Middle frontal gyrus (tissue), 1 donor: ENCODE results near the gene TSPYL4.

Source experiments
- DNase-seq: peaks from one replicate; pipeline ENCODE4 v3.0.0-alpha.2; 2015; ENCODE audit warnings: low spot score; ENCODE audit errors: extremely low spot score

The TSPYL4 gene

GRCh38 chr6:116271149-116271708, 17.4 kb upstream of the TSPYL4 start:
- no peak for DNase-seq

- no peak for DNase-seq
Observed at GRCh38 chr6:116268589-116269293, 14.9 kb upstream of the TSPYL4 start.

GRCh38 chr6:116267836-116268588, 14.1 kb upstream of the TSPYL4 start:
- no peak for DNase-seq

GRCh38 chr6:116266803-116267202, 12.9 kb upstream of the TSPYL4 start:
- DNase-seq: no peak

GRCh38 chr6:116265041-116265829, 11.4 kb upstream of the TSPYL4 start:
- no peak for DNase-seq

- no peak for DNase-seq
Observed at GRCh38 chr6:116263353-116263752, 9.5 kb upstream of the TSPYL4 start.

GRCh38 chr6:116258520-116258919, 4.6 kb upstream of the TSPYL4 start:
- no peak for DNase-seq

GRCh38 chr6:116256694-116257093, 2.8 kb upstream of the TSPYL4 start:
- no peak for DNase-seq

- no peak for DNase-seq
Observed at GRCh38 chr6:116255246-116255800, 1.4 kb upstream of the TSPYL4 start.

- no peak for DNase-seq
Observed at GRCh38 chr6:116254297-116255056, 602 bp upstream of the TSPYL4 start.

- DNase-seq: no peak
Observed at GRCh38 chr6:116253188-116253504, 729 bp downstream of the TSPYL4 start.

GRCh38 chr6:116251568-116252384, 2.1 kb downstream of the TSPYL4 start:
- no peak for DNase-seq

GRCh38 chr6:116248577-116248976, 5.3 kb downstream of the TSPYL4 start:
- no peak for DNase-seq

- DNase-seq: no peak
Observed at GRCh38 chr6:116247285-116247684, 6.6 kb downstream of the TSPYL4 start.

GRCh38 chr6:116246089-116246488, 7.8 kb downstream of the TSPYL4 start:
- DNase-seq: no peak

GRCh38 chr6:116244284-116244683, 9.6 kb downstream of the TSPYL4 start:
- DNase-seq: no peak

GRCh38 chr6:116239856-116240255, 14.0 kb downstream of the TSPYL4 start:
- no peak for DNase-seq

- DNase-seq: no peak
Observed at GRCh38 chr6:116239256-116239655, 14.6 kb downstream of the TSPYL4 start.

GRCh38 chr6:116238083-116238482, 15.8 kb downstream of the TSPYL4 start:
- DNase-seq: no peak

GRCh38 chr6:116234689-116235088, 19.2 kb downstream of the TSPYL4 start:
- no peak for DNase-seq
